ENCODE measurements around the gene ANK3.

The ANK3 gene

DNA sequence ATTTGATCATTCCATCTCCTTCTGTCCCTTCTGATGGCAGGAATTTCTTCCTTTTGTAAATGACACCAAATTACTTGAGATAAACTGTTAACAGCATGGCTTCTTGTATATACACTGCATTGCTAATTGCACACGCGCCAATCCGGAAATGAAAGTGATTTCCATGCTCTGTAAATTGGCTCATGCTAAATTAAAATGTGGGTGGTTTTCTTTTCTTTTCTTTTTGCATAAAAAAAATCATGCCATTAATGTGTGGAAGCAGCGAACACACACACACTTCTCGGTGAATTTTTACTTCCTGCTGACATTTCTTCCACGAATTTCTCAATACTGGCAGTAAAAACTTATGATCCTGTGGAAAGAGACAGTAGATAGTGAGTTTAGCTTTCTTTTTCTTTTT lies 360.2 kb downstream of the ANK3 start:
- no peak overlapping the region for H3K27ac Mint-ChIP-seq
- no peaks in the 10 kb centered on the region for H3K27me3 Mint-ChIP-seq
- H3K9me3 Mint-ChIP-seq = no peaks in the 10 kb centered on the region
- no peaks in the 10 kb centered on the region for H3K36me3 Mint-ChIP-seq
- no peaks in the 10 kb centered on the region for H3K4me1 Mint-ChIP-seq
- H3K4me3 Mint-ChIP-seq = no peak overlapping the region
- DNase-seq = no peak
- CTCF ChIA-PET = no interaction called here

DNA sequence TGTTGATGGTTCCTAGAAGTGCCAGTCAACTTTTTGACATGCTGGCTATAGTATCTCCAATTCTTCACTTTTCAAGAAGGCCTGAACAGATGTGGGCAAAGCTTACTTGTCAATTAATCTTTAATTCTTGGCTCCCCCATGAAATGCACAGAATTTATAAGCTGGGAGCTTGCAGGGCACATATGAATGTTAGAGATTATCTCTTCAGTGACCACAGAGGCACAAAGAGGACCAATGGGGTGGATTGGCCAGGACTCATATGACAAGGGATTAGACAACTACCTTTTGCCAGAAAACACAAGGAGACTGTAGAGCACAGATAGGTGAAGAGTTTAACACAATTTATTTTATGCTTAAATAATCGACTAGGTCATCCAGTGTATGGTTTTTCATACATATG lies 361.6 kb downstream of the ANK3 start:
- no peaks in the 10 kb centered on the region for H3K4me1 Mint-ChIP-seq
- no peak for DNase-seq
- H3K4me3 Mint-ChIP-seq = no peak overlapping the region
- no peaks in the 10 kb centered on the region for H3K9me3 Mint-ChIP-seq
- CTCF ChIA-PET = interaction anchor here (0.5 kb wide), 1 partner anchor 329 kb away, joined by 4 read pairs; no protein-coding TSS in a partner anchor
- H3K27me3 Mint-ChIP-seq = no peaks in the 10 kb centered on the region
- no peak overlapping the region for H3K27ac Mint-ChIP-seq
- no peaks in the 10 kb centered on the region for H3K36me3 Mint-ChIP-seq

DNA sequence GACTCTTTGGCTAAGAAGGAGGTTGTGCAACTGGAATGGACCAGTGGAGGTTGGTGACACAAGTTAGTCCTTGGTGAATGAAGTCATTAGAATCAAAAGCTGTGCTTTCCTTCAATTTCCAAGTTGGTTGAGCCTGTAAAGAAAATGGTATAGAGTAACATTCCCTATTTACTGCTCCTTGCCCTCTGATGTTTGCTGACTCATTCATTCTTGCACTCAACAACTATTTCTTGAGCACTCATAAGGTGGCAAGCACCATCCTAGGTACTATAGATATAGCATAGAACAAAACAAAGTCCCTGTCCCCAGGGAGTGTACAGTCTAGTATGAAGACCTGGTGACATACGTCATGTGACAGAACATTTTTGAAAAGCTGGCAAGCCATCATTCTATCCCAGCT lies 364.4 kb downstream of the ANK3 start:
- DNase-seq = no peak
- CTCF ChIA-PET = interaction anchor here (0.5 kb wide), 1 partner anchor 117 kb away, joined by 5 read pairs; no protein-coding TSS in a partner anchor
- H3K27ac Mint-ChIP-seq = no peak overlapping the region

DNA sequence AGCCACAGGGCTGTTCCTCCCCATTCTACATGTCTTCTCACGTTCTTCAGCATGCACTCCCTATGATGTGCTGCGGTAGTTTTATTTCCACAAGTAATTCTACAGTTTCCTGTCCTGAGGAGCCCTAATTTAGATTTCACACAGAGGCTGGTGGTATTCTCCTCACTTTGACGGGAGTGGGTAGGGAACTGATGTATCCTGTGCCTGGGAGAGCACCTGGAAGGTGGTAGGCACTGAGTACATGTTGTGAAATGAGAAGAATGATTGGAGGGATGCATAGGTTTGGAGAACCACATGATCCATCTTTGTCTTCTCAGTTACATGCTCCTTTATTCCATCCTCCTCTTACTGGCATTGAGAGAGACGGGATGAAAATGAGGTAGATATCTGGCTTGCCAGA lies 365.2 kb downstream of the ANK3 start:
- CTCF ChIA-PET = no interaction called here
- Mint-ChIP-seq H3K27me3 (no peaks in the 10 kb centered on the region), H3K9me3 (no peaks in the 10 kb centered on the region), H3K4me3 (no peak overlapping the region), H3K4me1 (no peaks in the 10 kb centered on the region), H3K36me3 (no peaks in the 10 kb centered on the region), H3K27ac (no peak overlapping the region)
- no peak for DNase-seq

More for the DNA sequence above, 364.4 kb downstream of the ANK3 start:
- H3K36me3 Mint-ChIP-seq = no peaks in the 10 kb centered on the region
- H3K4me1 Mint-ChIP-seq = no peaks in the 10 kb centered on the region
- no peak overlapping the region for H3K4me3 Mint-ChIP-seq
- H3K9me3 Mint-ChIP-seq = no peaks in the 10 kb centered on the region
- no peaks in the 10 kb centered on the region for H3K27me3 Mint-ChIP-seq

DNA sequence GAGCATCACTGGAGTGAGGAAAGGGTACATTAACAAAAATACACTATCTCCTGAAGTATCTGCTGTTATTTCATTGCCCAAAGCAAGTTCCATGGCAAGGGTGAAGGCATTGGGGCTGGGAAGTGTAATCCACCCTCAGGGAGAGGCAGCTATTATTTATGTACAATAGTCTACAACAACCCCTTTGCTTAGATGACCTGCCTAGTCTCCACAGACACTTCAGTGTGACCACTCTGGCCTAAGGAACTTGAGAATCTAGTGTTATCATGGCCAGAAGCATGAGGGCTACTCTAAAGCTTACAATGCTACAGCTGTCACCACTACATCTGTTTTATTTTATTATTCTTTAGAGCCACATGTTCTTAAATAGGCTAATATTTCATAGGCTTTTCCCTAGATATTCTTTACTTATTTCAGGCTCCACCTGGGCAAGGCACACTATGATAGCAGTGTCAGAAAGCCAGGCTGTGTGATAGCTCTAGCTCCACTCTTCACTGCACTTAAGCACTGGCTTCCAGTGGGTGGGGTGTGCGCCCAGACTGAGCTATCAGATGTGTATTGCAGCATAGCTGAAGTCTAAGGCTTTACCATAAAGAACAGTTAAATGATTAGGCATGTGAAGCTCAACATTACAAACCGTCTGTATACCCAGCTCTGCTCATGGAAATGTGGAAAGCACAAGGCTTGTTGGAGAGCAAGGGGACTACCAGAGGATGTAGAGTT lies 366.4 kb downstream of the ANK3 start:
- Mint-ChIP-seq H3K27ac (no peak overlapping the region), H3K4me3 (no peak overlapping the region), H3K4me1 (no peaks in the 10 kb centered on the region), H3K27me3 (peaks cover 5% of the 10 kb centered on the region), H3K36me3 (no peaks in the 10 kb centered on the region), H3K9me3 (no peaks in the 10 kb centered on the region)
- DNase-seq = no peak
- CTCF ChIA-PET = interaction anchor here (0.9 to 1.4 kb wide), 2 partner anchors 159 to 215 kb away, joined by 3 to 4 read pairs; no protein-coding TSS in a partner anchor

DNA sequence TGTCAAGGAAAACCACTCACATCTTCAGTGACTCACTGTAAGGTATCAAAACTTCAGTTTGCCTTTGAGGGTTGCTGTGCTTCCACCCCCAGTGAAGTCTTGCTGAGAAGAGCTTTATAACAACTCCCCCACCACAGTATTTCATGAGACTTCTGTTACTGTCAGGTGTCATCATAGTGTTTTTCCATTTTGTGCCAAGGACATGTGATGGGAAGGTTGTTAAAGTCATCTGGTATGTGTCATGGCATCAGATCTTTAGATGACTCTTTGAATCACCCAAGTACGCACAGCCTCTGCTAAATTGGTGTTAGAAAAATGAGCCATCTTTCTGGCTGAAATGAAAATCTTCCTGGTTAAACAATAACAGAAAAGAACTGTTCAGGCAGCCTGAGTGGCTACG lies 368.3 kb downstream of the ANK3 start:
- DNase-seq = no peak
- Mint-ChIP-seq H3K9me3 (no peaks in the 10 kb centered on the region), H3K27me3 (peaks cover 5% of the 10 kb centered on the region), H3K4me3 (no peak overlapping the region), H3K36me3 (no peaks in the 10 kb centered on the region), H3K4me1 (no peaks in the 10 kb centered on the region), H3K27ac (no peak overlapping the region)
- CTCF ChIA-PET = interaction anchor here (0.8 kb wide), 1 partner anchor 12 kb away, joined by 3 read pairs; no protein-coding TSS in a partner anchor

DNA sequence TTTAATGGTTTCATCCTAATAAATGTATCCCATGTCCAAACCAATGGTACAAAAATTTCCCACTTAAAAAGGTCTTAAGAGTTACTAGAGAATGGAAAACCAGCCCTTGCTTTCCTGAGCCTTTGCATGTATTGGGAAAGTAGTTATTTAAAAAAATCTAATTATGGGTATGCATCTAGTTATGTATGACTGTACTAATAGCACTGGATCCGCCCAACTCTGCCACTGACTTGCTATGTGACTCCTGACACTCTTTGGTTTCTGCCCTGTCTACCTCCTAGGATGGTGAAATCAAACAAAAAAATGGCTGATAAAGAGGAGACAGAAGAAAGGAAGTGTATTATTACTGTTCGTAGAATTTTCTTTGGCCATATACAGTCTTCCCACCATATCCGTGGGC lies 372.9 kb downstream of the ANK3 start:
- Mint-ChIP-seq H3K27me3 (peaks cover 5% of the 10 kb centered on the region), H3K9me3 (peaks cover 1% of the 10 kb centered on the region), H3K27ac (no peak overlapping the region), H3K36me3 (no peaks in the 10 kb centered on the region), H3K4me1 (no peaks in the 10 kb centered on the region), H3K4me3 (no peak overlapping the region)
- DNase-seq = no peak
- CTCF ChIA-PET = no interaction called here

DNA sequence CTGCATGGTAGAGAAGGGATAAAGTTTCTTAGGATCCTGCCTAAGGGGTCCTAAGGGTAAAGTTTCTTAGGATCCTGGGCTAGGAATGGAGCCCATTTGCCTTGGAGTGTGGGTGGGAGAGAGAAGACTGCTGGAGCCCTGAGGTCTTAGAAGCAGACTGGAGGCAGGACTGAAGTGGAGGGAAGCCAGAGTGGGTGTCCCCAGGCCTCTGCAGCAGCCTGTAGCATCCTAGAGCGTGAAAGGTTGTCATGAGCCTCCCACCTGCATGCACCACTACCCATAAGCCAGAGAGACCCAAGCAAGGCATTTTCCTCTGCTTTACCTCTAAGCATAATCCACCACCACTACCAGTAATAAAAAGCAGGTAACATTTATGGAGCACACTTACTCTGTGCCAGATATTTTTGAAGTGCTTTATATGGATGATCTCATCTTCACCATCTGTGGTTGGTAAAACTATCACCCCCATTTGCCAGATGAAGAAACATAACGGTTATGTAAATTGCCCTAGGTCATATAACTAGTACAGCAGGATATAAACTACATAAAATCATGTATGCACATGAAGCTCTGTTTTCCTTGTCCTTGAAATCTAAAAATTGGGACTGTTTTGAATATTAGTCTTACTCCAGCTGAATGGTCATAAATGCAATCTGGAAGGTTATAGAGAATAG lies 379.8 kb downstream of the ANK3 start:
- Mint-ChIP-seq H3K9me3 (no peaks in the 10 kb centered on the region), H3K4me1 (no peaks in the 10 kb centered on the region), H3K27ac (no peak overlapping the region), H3K27me3 (peaks cover 3% of the 10 kb centered on the region), H3K36me3 (no peaks in the 10 kb centered on the region), H3K4me3 (no peak overlapping the region)
- CTCF ChIA-PET = interaction anchor here (1.0 kb wide), 1 partner anchor 12 kb away, joined by 3 read pairs; no protein-coding TSS in a partner anchor
- no peak for DNase-seq

DNA sequence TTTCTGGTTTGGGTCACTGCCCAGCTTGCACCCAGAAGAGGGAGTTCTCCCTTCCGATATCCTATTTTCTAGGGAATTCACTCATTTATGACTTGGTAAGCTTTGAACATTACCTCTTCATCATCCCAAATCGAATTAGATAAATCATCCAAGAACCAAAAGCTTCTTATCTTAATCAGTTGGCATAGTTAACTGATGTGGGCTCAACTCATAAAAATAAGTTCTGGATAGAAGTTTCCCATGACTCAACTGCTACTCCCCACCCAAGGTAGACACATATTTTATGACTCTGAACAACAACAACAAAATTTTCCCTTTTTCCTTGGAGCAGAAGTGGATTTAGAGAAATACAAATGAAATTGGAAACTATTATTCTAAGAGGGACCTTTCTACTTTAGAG lies 380.4 kb downstream of the ANK3 start:
- no peak for DNase-seq
- peaks cover 3% of the 10 kb centered on the region for H3K27me3 Mint-ChIP-seq
- H3K9me3 Mint-ChIP-seq = no peaks in the 10 kb centered on the region
- no peak overlapping the region for H3K27ac Mint-ChIP-seq
- no peaks in the 10 kb centered on the region for H3K36me3 Mint-ChIP-seq
- no peak overlapping the region for H3K4me3 Mint-ChIP-seq
- no peaks in the 10 kb centered on the region for H3K4me1 Mint-ChIP-seq
- CTCF ChIA-PET = interaction anchor here (1.0 kb wide), 1 partner anchor 12 kb away, joined by 3 read pairs; no protein-coding TSS in a partner anchor

DNA sequence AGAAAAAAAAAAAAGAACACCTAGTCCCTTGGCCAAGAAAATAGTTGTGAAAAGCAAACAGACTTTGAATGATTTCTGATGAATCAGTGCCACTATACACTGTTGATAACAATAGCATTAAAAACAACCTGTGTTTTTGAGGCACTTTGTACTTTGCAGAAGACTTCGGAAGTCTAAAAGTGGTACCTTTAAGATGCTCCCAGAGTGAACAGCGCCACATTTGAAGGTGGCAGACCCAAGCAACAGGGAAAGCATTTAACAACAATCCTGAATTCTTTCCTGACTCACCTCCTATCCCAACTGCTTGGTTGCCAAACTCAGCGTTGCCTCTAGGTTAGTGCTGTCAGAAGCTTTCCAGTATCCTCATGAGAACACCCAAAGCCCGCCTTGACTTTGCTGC lies 380.9 kb downstream of the ANK3 start:
- H3K27ac Mint-ChIP-seq = no peak overlapping the region
- no peaks in the 10 kb centered on the region for H3K9me3 Mint-ChIP-seq
- H3K4me1 Mint-ChIP-seq = no peaks in the 10 kb centered on the region
- no peak overlapping the region for H3K4me3 Mint-ChIP-seq
- no peak for DNase-seq
- H3K27me3 Mint-ChIP-seq = peaks cover 3% of the 10 kb centered on the region
- CTCF ChIA-PET = interaction anchor here (1.0 kb wide), 1 partner anchor 13 kb away, joined by 3 read pairs; no protein-coding TSS in a partner anchor
- H3K36me3 Mint-ChIP-seq = no peaks in the 10 kb centered on the region

DNA sequence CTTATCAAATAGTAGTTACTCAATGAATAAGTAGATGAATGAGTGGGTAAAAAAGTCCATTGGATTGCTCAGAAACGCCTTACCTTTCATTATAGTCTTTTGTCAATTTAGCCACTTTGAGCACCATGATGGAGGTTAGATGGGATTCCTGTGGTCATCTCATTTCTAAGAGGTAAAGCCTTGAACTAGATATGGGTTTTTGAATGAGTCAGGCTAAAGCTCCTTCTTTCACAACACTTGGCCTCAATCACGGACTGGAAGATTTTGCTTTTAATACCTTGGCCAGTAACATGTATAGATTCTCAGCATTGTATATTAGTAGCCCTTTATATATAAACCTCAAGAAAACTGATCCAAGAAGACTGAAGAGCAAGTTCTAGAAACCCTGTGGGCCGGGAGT lies 383.6 kb downstream of the ANK3 start:
- H3K4me1 Mint-ChIP-seq = peaks cover 1% of the 10 kb centered on the region

DNA sequence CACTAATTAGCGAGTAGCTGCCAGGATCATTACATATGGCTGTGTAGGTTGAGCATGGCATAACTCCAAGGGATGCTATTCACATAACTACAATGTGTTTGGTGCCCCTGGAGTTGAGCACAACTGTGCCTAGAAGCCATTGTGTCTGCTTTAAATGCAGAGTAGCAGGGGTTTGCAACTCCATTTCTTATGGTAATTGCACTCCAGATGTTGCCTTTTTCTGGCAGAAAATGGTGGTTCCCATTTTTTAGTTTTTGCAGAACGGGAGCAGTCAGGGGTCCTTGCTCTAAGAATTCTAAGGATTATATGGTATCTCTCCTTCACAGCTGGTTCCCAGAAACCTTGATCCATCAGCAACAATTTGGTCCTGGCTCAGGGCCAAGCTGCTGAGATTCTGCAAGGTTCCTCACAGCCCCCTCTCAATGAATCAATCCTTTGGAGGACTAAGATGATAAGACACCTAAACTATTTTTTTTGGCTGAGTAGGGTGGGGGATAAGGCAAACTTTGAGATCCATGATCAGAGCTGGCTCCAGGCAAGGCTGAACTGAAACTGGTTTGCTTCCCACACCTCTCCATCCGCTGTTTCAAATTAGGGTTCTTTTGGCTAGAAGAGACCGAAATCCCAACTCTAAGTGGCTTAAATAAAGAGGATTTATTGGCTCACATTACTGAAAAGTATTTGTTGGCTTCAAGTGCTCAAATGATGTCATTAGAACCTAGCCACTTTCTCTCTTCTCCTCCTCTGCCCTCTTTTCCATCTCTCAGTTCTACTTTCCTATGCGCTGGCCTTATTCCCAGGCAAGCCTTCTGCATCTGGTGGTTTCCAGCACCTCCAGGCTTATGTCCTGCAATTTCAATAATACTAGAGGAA lies 385.8 kb downstream of the ANK3 start:
- peaks cover 11% of the 10 kb centered on the region for H3K9me3 Mint-ChIP-seq
- peaks cover 11% of the 10 kb centered on the region for H3K36me3 Mint-ChIP-seq
- no peak overlapping the region for H3K27ac Mint-ChIP-seq
- H3K27me3 Mint-ChIP-seq = no peaks in the 10 kb centered on the region
- peaks cover 22% of the 10 kb centered on the region for H3K4me1 Mint-ChIP-seq
- no peak overlapping the region for H3K4me3 Mint-ChIP-seq
- no peak for DNase-seq
- CTCF ChIA-PET = interaction anchor here (0.8 kb wide), 1 partner anchor 70 kb away, joined by 3 read pairs; no protein-coding TSS in a partner anchor

More for the DNA sequence above, 383.6 kb downstream of the ANK3 start:
- H3K4me3 Mint-ChIP-seq = no peak overlapping the region
- no peak for DNase-seq
- H3K36me3 Mint-ChIP-seq = no peaks in the 10 kb centered on the region
- H3K9me3 Mint-ChIP-seq = no peaks in the 10 kb centered on the region
- peaks cover 3% of the 10 kb centered on the region for H3K27me3 Mint-ChIP-seq
- H3K27ac Mint-ChIP-seq = no peak overlapping the region
- CTCF ChIA-PET = no interaction called here

DNA sequence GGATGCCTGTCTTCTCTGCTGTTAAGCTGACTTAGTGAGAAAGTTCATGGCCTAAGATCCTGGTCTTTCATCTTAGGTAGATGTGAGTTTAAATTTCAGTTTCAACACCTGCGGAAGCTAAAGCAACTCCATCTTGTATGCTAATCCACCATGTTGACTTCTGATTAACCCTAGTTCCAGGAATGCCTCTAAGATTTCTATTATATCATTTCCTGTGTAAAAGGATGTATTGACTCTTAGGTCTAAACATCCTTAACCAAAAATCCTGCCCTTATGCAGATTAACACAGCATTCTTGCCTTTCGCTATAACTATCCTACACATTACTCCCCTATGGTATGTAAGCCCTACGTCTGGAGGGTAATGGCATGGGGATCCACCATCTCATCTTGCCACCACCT lies 388.9 kb downstream of the ANK3 start:
- CTCF ChIA-PET = interaction anchor here (0.9 to 1.3 kb wide), 2 partner anchors 93 to 329 kb away, joined by 3 to 6 read pairs; no protein-coding TSS in a partner anchor
- peaks cover 24% of the 10 kb centered on the region for H3K4me1 Mint-ChIP-seq
- peaks cover 14% of the 10 kb centered on the region for H3K36me3 Mint-ChIP-seq
- no peaks in the 10 kb centered on the region for H3K27me3 Mint-ChIP-seq
- peak overlapping the region; percentile 85 for H3K27ac Mint-ChIP-seq
- DNase-seq = no peak
- H3K4me3 Mint-ChIP-seq = no peak overlapping the region
- peaks cover 11% of the 10 kb centered on the region for H3K9me3 Mint-ChIP-seq

All from activated naive CD4-positive, alpha-beta T cell treated with anti-CD3 and anti-CD28 coated beads, Interleukin-2, amount 10 ng/mL, durations not matched to agents 7 days and 5 days (primary cell).